NCI-H1048 (cell line): ENCODE results near the gene CD53.
"Not testable (repeated sequence)": the region's sequence is repeated elsewhere in the genome, so short reads cannot be mapped to it uniquely, and the experiment has no call there.

Experiments
- DNase-seq: peaks from one replicate; lab custom pipeline; 2025; lab: John Stamatoyannopoulos, UW

CD53 gene

GRCh38 chr1:110916669-110917306, 43.8 kb downstream of the CD53 start:
- no peak for DNase-seq

DNA sequence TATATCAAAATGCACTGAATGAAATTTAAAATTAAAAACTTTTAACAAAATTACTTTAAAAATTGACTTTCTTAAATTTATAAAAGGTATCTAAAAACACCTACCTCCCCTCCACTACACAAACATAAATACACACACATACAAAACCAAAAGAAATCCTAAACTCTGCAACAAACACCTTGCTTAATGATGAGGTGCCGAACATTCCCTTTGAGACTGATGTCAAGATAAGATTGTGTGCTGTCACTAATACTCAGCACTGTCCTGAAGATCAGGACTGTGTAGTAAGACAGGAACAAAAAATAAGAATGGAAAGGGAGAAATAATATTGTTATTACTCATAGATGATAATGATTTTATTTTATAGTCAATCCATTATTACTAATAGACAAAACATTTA, 45.1 kb downstream of the CD53 start:
- DNase-seq, result no peak

DNA sequence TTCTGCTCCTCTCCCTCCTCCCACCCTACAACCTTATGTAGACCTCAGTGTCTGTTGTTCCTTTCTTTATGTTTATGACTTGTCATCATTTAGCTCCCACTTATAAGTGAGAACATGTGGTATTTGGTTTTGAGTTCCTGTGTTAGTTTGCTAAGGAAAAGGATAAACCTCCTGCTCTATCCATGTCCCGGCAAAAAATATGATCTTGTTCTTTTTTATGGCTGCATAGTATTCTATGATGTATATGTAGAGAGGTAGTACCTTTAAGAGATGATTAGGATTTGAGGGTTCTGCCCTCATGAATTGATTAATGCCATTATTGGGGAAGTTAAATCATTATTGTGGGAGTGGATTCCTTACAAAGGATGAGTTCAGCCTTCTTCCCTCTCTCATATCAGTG, 49.0 kb downstream of the CD53 start:
- no peak for DNase-seq

DNA sequence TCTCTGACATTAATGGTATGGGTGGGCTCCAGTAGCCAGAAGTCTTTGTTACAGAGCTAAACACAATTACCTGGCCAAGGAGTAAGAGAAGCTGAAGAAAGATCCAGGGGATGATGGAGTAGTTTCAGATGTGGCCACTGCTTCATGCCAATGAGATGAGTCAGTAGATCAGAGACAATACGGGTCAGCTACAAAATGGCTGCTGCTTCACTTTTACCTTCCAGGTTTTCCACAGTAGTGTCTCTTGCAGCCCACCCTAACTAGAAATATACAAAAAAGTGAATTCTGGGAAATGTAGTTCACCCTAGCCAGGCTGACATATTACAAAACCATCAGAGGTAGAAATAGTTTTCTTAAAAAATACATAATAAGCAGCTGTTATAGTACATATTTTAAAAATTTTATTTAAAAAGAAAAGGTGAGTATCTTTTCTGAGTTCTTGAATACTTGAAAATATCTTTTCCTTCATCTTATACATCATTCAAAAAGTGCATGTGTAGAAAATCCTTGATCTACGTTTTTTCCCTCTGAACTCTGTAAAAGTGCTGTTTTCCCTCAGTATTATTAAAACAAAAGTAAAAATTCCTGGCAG, 54.6 kb downstream of the CD53 start:
- no peak for DNase-seq

- no peak for DNase-seq
Observed at GRCh38 chr1:110928191-110928590, 55.2 kb downstream of the CD53 start.

DNA sequence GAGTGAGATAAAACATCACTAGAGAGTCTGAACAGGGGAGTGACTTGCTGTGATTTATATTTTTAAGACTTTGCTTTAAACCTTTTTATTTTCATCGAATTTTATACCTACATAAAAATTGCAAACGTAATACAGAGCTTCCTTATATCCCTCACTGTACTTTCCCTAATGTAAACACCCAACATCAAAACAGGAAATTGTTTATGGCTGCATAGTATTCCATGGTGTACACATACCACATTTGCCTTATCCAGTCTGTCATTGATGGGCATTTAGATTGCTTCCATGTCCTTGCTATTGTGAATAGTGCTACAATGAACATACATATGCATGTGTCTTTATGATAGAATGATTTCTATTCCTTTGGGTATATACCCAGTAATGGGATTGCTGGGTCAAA, 56.0 kb downstream of the CD53 start:
- no peak for DNase-seq

- DNase-seq, result not testable (repeated sequence)
Observed at GRCh38 chr1:110931097-110931496, 58.1 kb downstream of the CD53 start.

GRCh38 chr1:110936567-110936966, 63.6 kb downstream of the CD53 start:
- no peak for DNase-seq

DNA sequence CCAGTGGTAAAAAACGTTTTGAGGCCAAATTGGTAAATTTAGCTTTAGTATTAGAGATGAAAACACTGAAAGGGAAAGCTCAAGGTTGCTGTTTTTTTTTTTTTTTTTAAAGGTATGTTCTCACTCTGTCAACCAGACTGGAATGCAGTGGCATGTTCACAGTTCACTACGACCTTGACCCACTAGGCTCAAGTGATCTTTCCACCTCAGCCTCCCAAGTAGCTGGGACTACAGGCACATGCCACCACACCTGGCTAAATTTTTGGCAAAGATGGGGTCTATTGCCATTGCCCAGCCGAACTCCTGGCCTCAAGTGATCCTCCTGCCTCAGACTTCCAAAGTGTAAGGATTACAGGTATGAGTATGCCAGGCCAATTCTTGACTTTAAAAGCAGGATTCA, 71.9 kb downstream of the CD53 start:
- DNase-seq, result no peak

DNA sequence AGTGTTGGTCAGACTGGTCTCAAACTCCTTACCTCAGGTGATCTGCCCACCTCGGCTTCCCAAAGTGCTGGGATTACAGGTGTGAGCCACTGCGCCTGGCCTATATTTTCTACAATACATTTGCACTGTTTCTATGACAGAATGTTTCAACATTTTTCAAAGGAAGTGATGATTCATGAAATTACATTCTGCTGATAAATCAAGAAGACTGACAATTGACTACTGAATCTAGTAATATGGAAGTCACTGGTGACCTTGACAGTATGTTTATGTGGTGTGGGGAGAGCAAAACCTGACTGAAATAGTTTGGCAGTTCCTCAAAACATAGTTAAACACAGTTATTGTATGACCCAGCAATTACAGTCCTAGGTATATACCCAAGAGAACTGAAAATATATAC, 72.7 kb downstream of the CD53 start:
- DNase-seq, result no peak

GRCh38 chr1:110948038-110948810, 75.3 kb downstream of the CD53 start:
- DNase-seq, result no peak
